NB4 (cell line): ENCODE results near the gene INTS15.

Source experiments
- DNase-seq: peaks from one replicate; pipeline ENCODE4 v3.0.0; 2010; ENCODE audit warnings: low read depth
- H3K4me3 ChIP-seq: one replicate; pipeline ENCODE4 v1.5.1; 2011; ENCODE audit warnings: mild to moderate bottlenecking, low read depth, low read length, moderate library complexity
- MYC ChIP-seq: IDR thresholded peaks from 2 replicates; pipeline ENCODE4 v1.6.1; 2011; ENCODE audit warnings: low read depth, low read length
- POLR2A ChIP-seq: IDR thresholded peaks from 2 replicates; pipeline ENCODE4 v1.6.1; 2011; ENCODE audit warnings: mild to moderate bottlenecking; ENCODE audit not compliant: insufficient read length; ENCODE audit errors: extremely low read depth
- TF ChIP-seq, protein P1 (sequence below): IDR thresholded peaks from one replicate; pipeline ENCODE4 v1.5.1; 2012; ENCODE audit warnings: low read depth, low read length
- TF ChIP-seq, protein P2 (sequence below): IDR thresholded peaks from 2 replicates; pipeline ENCODE4 v1.6.1; 2011; ENCODE audit warnings: low read depth, low read length

Gene INTS15

DNA sequence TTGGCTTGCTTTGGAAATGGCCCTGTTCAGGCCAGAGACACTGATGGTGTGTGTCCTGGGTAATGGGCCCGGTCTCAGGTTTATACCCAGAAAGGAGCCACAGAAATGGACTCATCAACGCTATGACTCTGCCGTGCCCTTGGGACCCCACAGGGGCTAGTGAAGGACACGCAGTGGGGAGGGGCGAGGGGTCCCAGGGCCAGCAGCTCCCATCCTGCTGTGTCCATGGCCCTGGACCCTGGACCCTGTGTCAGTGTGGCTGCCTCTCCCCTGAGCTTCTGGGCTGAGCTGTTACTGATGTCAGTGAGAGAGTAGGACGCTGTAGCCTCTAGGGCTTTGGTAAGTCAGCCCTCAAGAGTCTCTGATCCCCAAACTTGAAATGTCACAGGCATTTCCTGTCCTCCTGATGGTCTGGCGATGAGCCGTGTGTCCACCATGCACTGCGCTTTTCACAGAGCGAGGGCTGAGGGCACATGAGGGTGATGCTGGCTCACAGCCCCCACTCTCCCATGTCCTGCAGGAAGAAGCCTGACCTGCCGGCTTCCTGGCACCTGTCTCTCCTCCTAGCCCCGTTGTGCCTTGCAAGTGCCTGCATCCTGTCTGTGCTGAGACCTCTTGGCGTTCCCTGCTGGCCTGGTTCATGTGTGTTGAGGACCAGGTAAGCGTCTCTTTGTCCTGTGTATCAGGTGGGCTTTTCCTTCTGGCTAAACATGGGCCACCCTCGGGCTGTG, 51.6 kb downstream of the INTS15 start:
- DNase-seq, result no peak
- H3K4me3 ChIP-seq, result no peak overlapping the region
- TF ChIP-seq MYC (no peak), POLR2A (no peak)
- TF ChIP-seq, protein P1, sequence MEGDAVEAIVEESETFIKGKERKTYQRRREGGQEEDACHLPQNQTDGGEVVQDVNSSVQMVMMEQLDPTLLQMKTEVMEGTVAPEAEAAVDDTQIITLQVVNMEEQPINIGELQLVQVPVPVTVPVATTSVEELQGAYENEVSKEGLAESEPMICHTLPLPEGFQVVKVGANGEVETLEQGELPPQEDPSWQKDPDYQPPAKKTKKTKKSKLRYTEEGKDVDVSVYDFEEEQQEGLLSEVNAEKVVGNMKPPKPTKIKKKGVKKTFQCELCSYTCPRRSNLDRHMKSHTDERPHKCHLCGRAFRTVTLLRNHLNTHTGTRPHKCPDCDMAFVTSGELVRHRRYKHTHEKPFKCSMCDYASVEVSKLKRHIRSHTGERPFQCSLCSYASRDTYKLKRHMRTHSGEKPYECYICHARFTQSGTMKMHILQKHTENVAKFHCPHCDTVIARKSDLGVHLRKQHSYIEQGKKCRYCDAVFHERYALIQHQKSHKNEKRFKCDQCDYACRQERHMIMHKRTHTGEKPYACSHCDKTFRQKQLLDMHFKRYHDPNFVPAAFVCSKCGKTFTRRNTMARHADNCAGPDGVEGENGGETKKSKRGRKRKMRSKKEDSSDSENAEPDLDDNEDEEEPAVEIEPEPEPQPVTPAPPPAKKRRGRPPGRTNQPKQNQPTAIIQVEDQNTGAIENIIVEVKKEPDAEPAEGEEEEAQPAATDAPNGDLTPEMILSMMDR, result no peak
- TF ChIP-seq, protein P2, sequence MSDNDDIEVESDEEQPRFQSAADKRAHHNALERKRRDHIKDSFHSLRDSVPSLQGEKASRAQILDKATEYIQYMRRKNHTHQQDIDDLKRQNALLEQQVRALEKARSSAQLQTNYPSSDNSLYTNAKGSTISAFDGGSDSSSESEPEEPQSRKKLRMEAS, result no peak

DNA sequence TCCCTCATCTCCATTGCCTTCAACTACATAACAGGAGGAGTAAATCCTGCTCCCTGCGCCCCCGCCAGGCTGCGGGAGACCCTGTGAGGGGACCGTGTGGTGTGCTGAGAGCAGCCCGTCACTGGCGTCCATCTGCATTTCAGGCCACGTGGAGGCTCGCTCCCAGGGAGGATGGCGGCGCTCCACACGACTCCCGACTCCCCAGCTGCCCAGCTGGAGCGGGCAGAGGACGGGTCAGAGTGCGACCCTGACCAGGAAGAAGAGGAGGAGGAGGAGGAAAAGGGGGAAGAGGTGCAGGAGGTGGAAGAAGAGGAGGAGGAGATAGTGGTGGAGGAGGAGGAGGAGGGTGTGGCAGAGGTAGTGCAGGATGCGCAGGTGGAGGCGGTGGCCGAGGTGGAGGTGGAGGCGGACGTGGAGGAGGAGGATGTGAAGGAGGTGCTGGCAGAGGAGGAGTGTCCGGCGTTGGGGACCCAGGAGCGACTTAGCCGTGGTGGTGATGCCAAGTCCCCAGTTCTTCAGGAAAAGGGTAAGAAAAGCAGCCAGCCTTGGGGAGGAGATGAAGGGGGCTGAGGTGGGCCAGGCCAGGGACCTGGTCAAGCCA, 52.5 kb downstream of the INTS15 start:
- DNase-seq, result no peak
- H3K4me3 ChIP-seq, result no peak overlapping the region
- TF ChIP-seq, protein P2, result no peak
- TF ChIP-seq, protein P1, result no peak
- no peak for TF ChIP-seq POLR2A
- TF ChIP-seq MYC, result no peak

DNA sequence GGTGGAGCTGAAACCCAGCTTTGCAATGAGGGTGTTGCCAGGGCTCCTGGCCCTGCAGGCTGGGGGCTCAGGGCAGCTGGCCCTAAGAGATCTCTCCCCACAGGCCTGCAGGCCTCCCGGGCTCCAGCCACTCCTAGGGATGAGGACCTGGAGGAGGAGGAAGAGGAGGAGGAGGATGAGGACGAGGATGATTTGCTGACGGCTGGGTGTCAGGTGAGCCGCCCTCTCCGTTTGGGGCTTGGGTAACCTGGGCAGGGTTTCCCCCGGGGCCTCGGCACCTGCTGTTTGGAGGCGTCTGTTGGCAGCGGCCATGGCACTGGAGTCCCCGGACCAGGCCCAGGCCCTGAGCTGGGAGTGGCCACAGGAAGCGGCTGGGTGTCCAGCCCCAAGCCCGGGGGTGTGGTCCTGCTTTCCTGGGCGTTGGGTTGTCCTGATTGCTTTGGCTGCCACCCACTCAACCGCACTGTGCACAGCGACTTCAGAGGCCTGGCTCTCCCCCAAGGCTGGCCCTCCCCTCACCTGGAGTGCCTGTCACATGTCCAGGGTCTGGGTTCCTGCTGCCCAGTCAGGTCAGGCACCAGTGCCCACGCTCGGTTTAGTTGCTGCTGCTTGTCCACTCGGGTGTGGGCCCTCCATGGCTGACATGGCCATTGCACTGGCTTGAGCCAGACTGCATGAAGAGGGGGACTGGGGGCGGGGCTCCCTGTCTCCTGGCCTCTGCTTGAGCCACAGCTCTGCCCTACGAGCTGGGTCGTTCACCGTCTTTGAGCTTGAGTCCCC, 53.2 kb downstream of the INTS15 start:
- no peak for DNase-seq
- no peak for TF ChIP-seq MYC
- TF ChIP-seq, protein P1, result no peak
- TF ChIP-seq, protein P2, result no peak

DNA sequence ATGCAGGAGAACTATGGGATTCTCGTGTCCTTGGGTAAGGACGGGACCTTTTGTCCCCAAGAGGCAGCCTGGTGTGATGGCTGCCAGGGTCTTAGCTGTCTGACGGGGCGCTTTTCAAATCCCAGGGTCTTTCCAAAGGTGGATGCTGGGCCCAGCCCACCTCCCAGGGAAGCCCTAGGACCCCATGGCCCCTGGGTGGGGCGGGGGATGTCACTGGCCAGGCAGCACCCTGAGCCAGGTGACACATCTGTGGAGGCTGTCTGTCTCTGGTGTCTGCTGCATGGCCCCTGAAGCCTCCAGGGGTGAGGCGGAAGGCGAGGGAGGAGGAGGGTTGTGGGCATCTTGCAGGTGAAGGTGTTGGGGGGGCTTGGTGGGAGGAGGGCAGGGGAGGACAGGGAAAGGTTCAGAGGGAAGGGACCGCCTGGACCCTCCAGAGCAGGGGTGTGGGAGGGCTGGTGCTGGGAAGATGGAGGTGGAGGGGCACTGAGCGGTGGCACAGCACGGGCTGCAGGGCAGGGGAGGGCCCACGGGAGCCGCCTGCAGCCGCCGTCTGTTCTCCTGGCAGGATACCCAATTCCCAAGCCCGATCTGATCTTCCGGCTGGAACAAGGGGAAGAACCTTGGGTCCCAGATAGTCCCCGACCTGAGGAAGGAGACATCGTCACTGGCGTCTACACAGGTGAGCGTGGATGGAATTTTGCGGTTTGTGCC, 54.2 kb downstream of the INTS15 start:
- no peak for DNase-seq
- H3K4me3 ChIP-seq, result no peak overlapping the region
- no peak for TF ChIP-seq POLR2A

More for the DNA sequence above, 53.2 kb downstream of the INTS15 start:
- no peak overlapping the region for H3K4me3 ChIP-seq

DNA sequence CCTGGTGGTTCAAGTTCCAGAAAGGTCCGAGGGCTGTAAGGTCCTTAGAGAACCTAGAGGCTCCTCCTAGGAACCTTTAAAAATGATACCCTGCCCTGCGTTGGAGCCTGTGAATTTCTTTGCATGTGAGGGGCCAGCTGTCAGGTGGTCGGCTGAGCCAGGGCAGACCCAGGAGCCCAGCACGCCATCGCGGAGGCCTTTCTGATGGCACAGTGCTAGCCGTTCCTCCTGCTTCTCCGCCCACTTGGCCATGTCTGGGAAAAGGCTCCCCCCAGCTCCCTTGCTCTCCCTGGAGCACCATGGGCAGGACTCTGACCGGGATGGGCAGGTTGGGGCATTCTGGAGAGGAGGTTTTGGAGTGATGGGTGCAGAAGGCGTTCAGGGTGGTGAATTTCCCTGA, 54.9 kb downstream of the INTS15 start:
- DNase-seq, result no peak

DNA sequence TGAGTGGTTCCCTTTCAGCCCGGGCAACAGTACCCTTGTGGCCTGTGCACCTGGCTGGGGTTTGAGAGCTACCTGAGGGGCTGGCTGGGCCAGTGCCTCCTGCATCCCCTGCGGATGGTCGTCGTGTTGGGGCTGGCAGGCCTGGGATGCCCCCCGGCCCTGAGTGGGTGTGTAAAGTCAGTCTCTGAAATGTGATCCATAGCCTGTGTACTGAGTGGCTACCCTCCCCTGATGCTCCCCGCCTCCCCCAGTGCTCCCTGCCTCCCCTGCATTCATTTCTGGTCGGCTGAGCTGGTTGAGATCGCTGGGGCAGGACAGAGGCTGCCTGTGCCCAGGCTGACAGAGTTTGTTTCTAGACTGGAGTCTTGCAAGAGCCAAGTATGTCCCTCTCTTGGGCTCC, 56.6 kb downstream of the INTS15 start:
- H3K4me3 ChIP-seq, result no peak overlapping the region
- DNase-seq, result no peak
- no peak for TF ChIP-seq MYC
- TF ChIP-seq, protein P2, result no peak
- no peak for TF ChIP-seq POLR2A
- TF ChIP-seq, protein P1, result no peak

More for the DNA sequence above, 54.9 kb downstream of the INTS15 start:
- TF ChIP-seq POLR2A (no peak), MYC (no peak)
- H3K4me3 ChIP-seq, result no peak overlapping the region
